Hematopoietic multipotent progenitor cell treated with erythropoietin and hydrocortisone succinate and interleukin-3 and kit ligand, for 6 days (in vitro differentiated cells): ENCODE measurements around the gene BCL2.
A peak's percentile ranks its signal among the peaks of the same experiment; 100 is the strongest.
"Not testable (repeated sequence)": the region's sequence is repeated elsewhere in the genome, so short reads cannot be mapped to it uniquely, and the experiment has no call there.

Experiments used
- DNase-seq: peaks from one replicate; pipeline ENCODE4 v3.0.0-alpha.2; 2015

Gene BCL2

GRCh38 chr18:63319383-63320122, at the start of gene BCL2:
BCL2 (minus strand) TSS chr18:63319769.
- DNase-seq = peak; percentile 66

- DNase-seq = no peak
Observed at GRCh38 chr18:63368611-63369010, 49.0 kb upstream of the BCL2 start.

- peak; percentile 98 for DNase-seq
Observed at GRCh38 chr18:63367053-63367953, 47.7 kb upstream of the BCL2 start, which contains the start of gene KDSR. KDSR (minus strand) TSS chr18:63367206; CDS start chr18:63367118, 88 bp downstream.

GRCh38 chr18:63366213-63367052, 46.9 kb upstream of the BCL2 start:
- DNase-seq = peak; percentile 39

GRCh38 chr18:63365876-63366212, 46.3 kb upstream of the BCL2 start:
- DNase-seq = peak; percentile 38

GRCh38 chr18:63363951-63364350, 44.4 kb upstream of the BCL2 start:
- DNase-seq = no peak

- not testable (repeated sequence) for DNase-seq
Observed at GRCh38 chr18:63363420-63363819, 43.9 kb upstream of the BCL2 start.

GRCh38 chr18:63356272-63356896, 36.8 kb upstream of the BCL2 start:
- no peak for DNase-seq

GRCh38 chr18:63350230-63350629, 30.7 kb upstream of the BCL2 start:
- no peak for DNase-seq

- no peak for DNase-seq
Observed at GRCh38 chr18:63348508-63349136, 29.1 kb upstream of the BCL2 start.

GRCh38 chr18:63346480-63347183, 27.1 kb upstream of the BCL2 start:
- DNase-seq = no peak

- no peak for DNase-seq
Observed at GRCh38 chr18:63346031-63346430, 26.5 kb upstream of the BCL2 start.

- no peak for DNase-seq
Observed at GRCh38 chr18:63344918-63345317, 25.3 kb upstream of the BCL2 start.

- no peak for DNase-seq
Observed at GRCh38 chr18:63344263-63344662, 24.7 kb upstream of the BCL2 start.

- peak; percentile 62 for DNase-seq
Observed at GRCh38 chr18:63342206-63342605, 22.6 kb upstream of the BCL2 start.

- DNase-seq = peak; percentile 87
Observed at GRCh38 chr18:63339920-63340484, 20.4 kb upstream of the BCL2 start.

- no peak for DNase-seq
Observed at GRCh38 chr18:63336366-63337099, 17.0 kb upstream of the BCL2 start.

GRCh38 chr18:63331105-63331504, 11.5 kb upstream of the BCL2 start:
- no peak for DNase-seq

- no peak for DNase-seq
Observed at GRCh38 chr18:63329431-63330145, 10.0 kb upstream of the BCL2 start.

GRCh38 chr18:63326011-63326410, 6.4 kb upstream of the BCL2 start:
- DNase-seq = no peak
